Fibroblast of mammary gland (primary cell): ENCODE results near the gene LIMS4.
"Not testable (repeated sequence)": the region's sequence is repeated elsewhere in the genome, so short reads cannot be mapped to it uniquely, and the experiment has no call there.

ENCODE experiments used
- DNase-seq: peaks from one replicate; pipeline ENCODE4 v3.0.0-alpha.2; 2010; ENCODE audit warnings: low read depth
- H3K4me3 ChIP-seq: 2 replicates; pipeline ENCODE4 v1.5.1; 2011; ENCODE audit warnings: low read depth, mild to moderate bottlenecking, low read length, moderate library complexity; ENCODE audit not compliant: control insufficient read depth

LIMS4 gene

GRCh38 chr2:110472171-110473058 is at the start of gene LIMS4:
Gene LIMS4, minus strand, starts transcription at chr2:110472816. Its CDS starts 38 bp downstream, at chr2:110472778.
- DNase-seq, H3K4me3 ChIP-seq: not testable (repeated sequence)

GRCh38 chr2:110499755-110500377 is 27.2 kb upstream of the LIMS4 start:
- DNase-seq, result not testable (repeated sequence)

GRCh38 chr2:110496027-110496426 is 23.4 kb upstream of the LIMS4 start:
- DNase-seq, H3K4me3 ChIP-seq: not testable (repeated sequence)

More at GRCh38 chr2:110499755-110500377, 27.2 kb upstream of the LIMS4 start:
- H3K4me3 ChIP-seq, result not testable (repeated sequence)

- DNase-seq, H3K4me3 ChIP-seq: not testable (repeated sequence)
Measured at GRCh38 chr2:110494488-110494887, 21.9 kb upstream of the LIMS4 start.

- not testable (repeated sequence) for DNase-seq, H3K4me3 ChIP-seq
Measured at GRCh38 chr2:110488991-110489390, 16.4 kb upstream of the LIMS4 start.

GRCh38 chr2:110482697-110483096 is 10.1 kb upstream of the LIMS4 start:
- H3K4me3 ChIP-seq, DNase-seq: not testable (repeated sequence)

- H3K4me3 ChIP-seq, result not testable (repeated sequence)
Measured at GRCh38 chr2:110481200-110481599, 8.6 kb upstream of the LIMS4 start.

GRCh38 chr2:110480084-110480483 is 7.5 kb upstream of the LIMS4 start:
- not testable (repeated sequence) for H3K4me3 ChIP-seq, DNase-seq

More at GRCh38 chr2:110481200-110481599, 8.6 kb upstream of the LIMS4 start:
- not testable (repeated sequence) for DNase-seq

GRCh38 chr2:110477370-110477769 is 4.8 kb upstream of the LIMS4 start:
- not testable (repeated sequence) for DNase-seq, H3K4me3 ChIP-seq

GRCh38 chr2:110476952-110477351 is 4.3 kb upstream of the LIMS4 start:
- not testable (repeated sequence) for DNase-seq, H3K4me3 ChIP-seq

- not testable (repeated sequence) for DNase-seq, H3K4me3 ChIP-seq
Measured at GRCh38 chr2:110475627-110476359, 3.2 kb upstream of the LIMS4 start.

GRCh38 chr2:110474898-110475297 is 2.3 kb upstream of the LIMS4 start:
- not testable (repeated sequence) for DNase-seq, H3K4me3 ChIP-seq

- DNase-seq, H3K4me3 ChIP-seq: not testable (repeated sequence)
Measured at GRCh38 chr2:110473059-110473358, 393 bp upstream of the LIMS4 start.

GRCh38 chr2:110468921-110469320 is 3.7 kb downstream of the LIMS4 start:
- H3K4me3 ChIP-seq, DNase-seq: not testable (repeated sequence)

GRCh38 chr2:110465312-110465711 is 7.3 kb downstream of the LIMS4 start:
- DNase-seq, H3K4me3 ChIP-seq: not testable (repeated sequence)

- not testable (repeated sequence) for DNase-seq, H3K4me3 ChIP-seq
Measured at GRCh38 chr2:110462458-110462857, 10.2 kb downstream of the LIMS4 start.

GRCh38 chr2:110460318-110460717 is 12.3 kb downstream of the LIMS4 start:
- not testable (repeated sequence) for DNase-seq

GRCh38 chr2:110457214-110457590 is 15.4 kb downstream of the LIMS4 start:
- not testable (repeated sequence) for H3K4me3 ChIP-seq, DNase-seq

More at GRCh38 chr2:110460318-110460717, 12.3 kb downstream of the LIMS4 start:
- not testable (repeated sequence) for H3K4me3 ChIP-seq
